ENCODE data around the gene CLCN7. TPM values are rescaled to one million over a fixed set of nuclear protein-coding genes. Genes with fewer than 3 reads are reported as not detected.

Gene CLCN7
- total and polyA plus RNA-seq, 8 donors, result 8.7 to 489 (median 55.1) TPM

DNA sequence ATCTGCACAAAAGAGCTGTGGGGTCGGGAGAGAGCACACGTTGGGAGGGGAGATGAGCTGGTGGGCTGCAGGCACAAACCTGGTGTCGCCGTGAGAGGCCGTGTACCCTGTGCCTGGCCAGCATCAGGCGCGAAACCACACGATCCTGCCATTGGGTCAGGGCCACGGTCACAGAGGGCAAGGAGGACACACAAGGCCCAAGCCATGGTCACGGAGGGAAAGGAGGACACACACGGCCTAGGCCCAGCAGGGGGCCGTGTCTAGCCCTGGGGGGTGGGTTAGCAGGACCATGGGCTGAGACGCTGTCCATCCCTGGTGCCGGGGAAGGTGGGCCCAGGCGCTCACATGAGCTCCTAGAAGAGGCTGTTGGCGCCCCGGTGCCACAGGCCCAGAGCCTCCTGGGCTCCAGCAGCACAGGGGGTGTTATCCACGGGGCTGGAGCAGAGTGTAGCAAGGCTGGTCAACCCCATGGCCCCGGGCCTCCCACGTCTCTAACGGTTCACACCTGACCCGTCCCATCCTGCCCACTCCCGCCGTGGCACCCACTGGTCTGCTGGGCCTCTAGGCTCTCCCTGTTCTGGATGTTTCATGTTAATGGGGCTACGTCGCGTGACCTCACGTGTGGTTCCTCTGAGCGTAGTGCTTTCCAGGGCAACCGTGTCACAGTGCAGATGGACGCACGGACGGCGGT lies 23.0 kb downstream of the CLCN7 start:
- TF ChIP-seq EP300 (IDR thresholded peaks at IDR 0.05) (no peak), POLR2A (IDR thresholded peaks at IDR 0.05) (no peak), POLR2AphosphoS5 (IDR thresholded peaks at IDR 0.05) (no peak)
- TF ChIP-seq, protein P1, sequence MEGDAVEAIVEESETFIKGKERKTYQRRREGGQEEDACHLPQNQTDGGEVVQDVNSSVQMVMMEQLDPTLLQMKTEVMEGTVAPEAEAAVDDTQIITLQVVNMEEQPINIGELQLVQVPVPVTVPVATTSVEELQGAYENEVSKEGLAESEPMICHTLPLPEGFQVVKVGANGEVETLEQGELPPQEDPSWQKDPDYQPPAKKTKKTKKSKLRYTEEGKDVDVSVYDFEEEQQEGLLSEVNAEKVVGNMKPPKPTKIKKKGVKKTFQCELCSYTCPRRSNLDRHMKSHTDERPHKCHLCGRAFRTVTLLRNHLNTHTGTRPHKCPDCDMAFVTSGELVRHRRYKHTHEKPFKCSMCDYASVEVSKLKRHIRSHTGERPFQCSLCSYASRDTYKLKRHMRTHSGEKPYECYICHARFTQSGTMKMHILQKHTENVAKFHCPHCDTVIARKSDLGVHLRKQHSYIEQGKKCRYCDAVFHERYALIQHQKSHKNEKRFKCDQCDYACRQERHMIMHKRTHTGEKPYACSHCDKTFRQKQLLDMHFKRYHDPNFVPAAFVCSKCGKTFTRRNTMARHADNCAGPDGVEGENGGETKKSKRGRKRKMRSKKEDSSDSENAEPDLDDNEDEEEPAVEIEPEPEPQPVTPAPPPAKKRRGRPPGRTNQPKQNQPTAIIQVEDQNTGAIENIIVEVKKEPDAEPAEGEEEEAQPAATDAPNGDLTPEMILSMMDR (IDR thresholded peaks at IDR 0.05), result no peak
- intact Hi-C loops (cut with DNase I; ENCODE audit: low total_unique reads), result no loop called here
- DNase-seq, result no peak
- Histone ChIP-seq H3K27ac (no peak overlapping the region), H3K36me3 (peaks cover 75 to 100% (median 100%) of the 10 kb centered on the region in 4 donors), H3K4me1 (no peaks in the 10 kb centered on the region), H3K9me3 (no peaks in the 10 kb centered on the region), H3K27me3 (no peaks in the 10 kb centered on the region), H3K4me3 (no peak overlapping the region)
- 91 to 96% (median 94%) methylated on average over 26 to 34 of the region's 34 CpGs for WGBS, 5 donors

DNA sequence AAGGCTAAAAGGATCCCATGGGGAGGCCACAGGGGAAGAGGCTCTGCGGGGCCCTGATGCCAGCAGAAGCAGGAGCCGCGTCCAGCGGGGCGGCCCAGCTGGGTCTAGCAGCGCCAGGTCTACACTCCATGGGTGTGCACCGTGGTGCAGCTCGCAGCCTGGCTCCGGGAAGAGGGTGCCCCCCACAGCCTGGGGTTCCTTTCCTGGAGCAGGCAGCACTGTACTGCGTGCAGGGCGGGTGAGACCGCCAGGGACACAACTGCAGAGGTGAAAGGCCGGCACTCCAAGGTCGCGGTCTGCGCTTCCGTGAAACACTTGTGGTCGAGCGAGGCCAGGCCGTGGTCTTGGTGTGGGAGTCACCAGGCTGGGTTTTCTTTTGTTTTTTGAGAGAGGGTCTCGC lies 24.0 kb downstream of the CLCN7 start:
- intact Hi-C loops (cut with DNase I; ENCODE audit: low total_unique reads), result no loop called here
- TF ChIP-seq POLR2AphosphoS5 (IDR thresholded peaks at IDR 0.05) (no peak), EP300 (IDR thresholded peaks at IDR 0.05) (no peak), POLR2A (IDR thresholded peaks at IDR 0.05) (no peak)
- TF ChIP-seq, protein P1 (IDR thresholded peaks at IDR 0.05), result no peak
- DNase-seq, result no peak
- H3K27ac ChIP-seq, result no peak overlapping the region
- peaks cover 76 to 100% (median 100%) of the 10 kb centered on the region in 4 donors for H3K36me3 ChIP-seq
- H3K27me3 ChIP-seq, result no peaks in the 10 kb centered on the region
- no peaks in the 10 kb centered on the region for H3K4me1 ChIP-seq
- no peak overlapping the region for H3K4me3 ChIP-seq
- WGBS, 5 donors, result 89 to 97% (median 95%) methylated on average over 9 to 21 of the region's 21 CpGs
- H3K9me3 ChIP-seq, result no peaks in the 10 kb centered on the region

DNA sequence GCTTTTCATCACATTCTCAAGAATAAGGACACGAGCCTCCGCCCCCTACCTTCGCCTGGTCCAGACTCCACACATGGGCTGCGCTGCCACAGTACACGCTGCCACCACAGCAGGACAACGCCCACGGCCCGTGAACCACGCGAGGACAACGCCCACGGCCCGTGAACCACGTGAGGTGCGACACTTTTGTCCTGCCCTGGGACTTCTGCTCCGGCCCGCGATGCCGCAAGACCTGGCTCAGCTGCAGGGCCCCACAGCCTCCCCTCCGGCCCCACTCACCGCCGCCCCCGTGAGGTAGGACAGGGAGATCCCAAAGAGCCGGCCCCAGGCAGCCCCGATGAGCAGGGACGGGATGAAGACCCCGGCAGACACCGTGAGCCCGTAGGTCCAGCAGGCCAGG lies 24.6 kb downstream of the CLCN7 start:
- Histone ChIP-seq H3K27me3 (no peaks in the 10 kb centered on the region), H3K36me3 (peaks cover 72 to 100% (median 100%) of the 10 kb centered on the region in 4 donors), H3K4me1 (no peaks in the 10 kb centered on the region), H3K9me3 (no peaks in the 10 kb centered on the region), H3K27ac (no peak overlapping the region), H3K4me3 (no peak overlapping the region)
- DNase-seq, result no peak
- TF ChIP-seq EP300 (IDR thresholded peaks at IDR 0.05), result no peak
- TF ChIP-seq, protein P1 (IDR thresholded peaks at IDR 0.05), result no peak
- no peak for TF ChIP-seq POLR2A (IDR thresholded peaks at IDR 0.05)
- TF ChIP-seq POLR2AphosphoS5 (IDR thresholded peaks at IDR 0.05), result no peak
- 86 to 89% (median 88%) methylated on average over 14 to 29 of the region's 29 CpGs for WGBS, 5 donors
- intact Hi-C loops (cut with DNase I; ENCODE audit: low total_unique reads), result no loop called here

DNA sequence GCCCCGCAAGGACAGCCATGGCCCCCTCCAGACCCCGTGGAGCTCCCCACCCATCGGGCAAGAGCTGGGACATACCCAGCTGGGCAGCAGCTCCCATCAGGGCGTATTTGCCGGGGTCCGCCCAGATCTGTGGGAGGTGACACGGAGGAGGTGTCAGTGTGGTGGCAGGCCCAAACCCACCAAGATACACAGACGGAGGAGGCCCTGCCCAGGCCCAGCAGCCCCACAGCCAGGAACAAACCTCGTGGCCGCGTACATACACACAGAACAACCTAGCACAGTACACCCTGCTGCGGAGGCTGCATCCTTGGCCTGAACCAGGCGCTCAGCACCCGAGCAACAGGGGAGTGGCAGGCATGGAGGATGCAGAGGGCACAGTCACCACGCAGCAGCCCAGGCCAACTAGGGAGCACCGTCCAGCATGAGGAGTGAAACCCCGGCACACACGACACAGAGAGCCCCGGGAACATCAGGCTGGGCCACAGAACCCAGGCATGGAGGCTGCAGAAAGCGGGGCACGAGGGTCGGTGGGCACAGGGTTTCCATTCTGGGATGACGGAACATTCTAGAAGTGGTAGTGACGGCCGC lies 25.5 kb downstream of the CLCN7 start:
- intact Hi-C loops (cut with DNase I; ENCODE audit: low total_unique reads), result no loop called here
- H3K27ac ChIP-seq, result no peak overlapping the region
- TF ChIP-seq POLR2A (IDR thresholded peaks at IDR 0.05), result no peak
- TF ChIP-seq, protein P1 (IDR thresholded peaks at IDR 0.05), result no peak
- TF ChIP-seq POLR2AphosphoS5 (IDR thresholded peaks at IDR 0.05), result no peak
- no peak for TF ChIP-seq EP300 (IDR thresholded peaks at IDR 0.05)
- H3K4me3 ChIP-seq, result no peak overlapping the region
- no peaks in the 10 kb centered on the region for H3K27me3 ChIP-seq
- H3K36me3 ChIP-seq, result peaks cover 64 to 93% (median 93%) of the 10 kb centered on the region in 4 donors
- H3K9me3 ChIP-seq, result no peaks in the 10 kb centered on the region
- WGBS, 5 donors, result 95 to 97% (median 96%) methylated on average over 15 to 25 of the region's 25 CpGs
- no peak for DNase-seq
- no peaks in the 10 kb centered on the region for H3K4me1 ChIP-seq

Data from stomach (tissue), 9 donors.